GM19372 (cell line): ENCODE data around the gene JAML.

Experiments
- ATAC-seq: cut with Tn5 transposase; IDR thresholded peaks from one replicate; pipeline ENCODE4 v1.9.1; 2021; ENCODE audit warnings: mild to moderate bottlenecking, low read depth, moderate library complexity; ENCODE audit not compliant: unreplicated experiment

JAML gene

GRCh38 chr11:118149493-118149892, 75.3 kb downstream of the JAML start:
- no peak for ATAC-seq

- no peak for ATAC-seq
Measured at GRCh38 chr11:118148856-118149255, 76.0 kb downstream of the JAML start.

- no peak for ATAC-seq
Measured at GRCh38 chr11:118148240-118148639, 76.6 kb downstream of the JAML start.

- ATAC-seq = no peak
Measured at GRCh38 chr11:118147502-118147901, 77.3 kb downstream of the JAML start.

GRCh38 chr11:118146554-118146953, 78.3 kb downstream of the JAML start:
- ATAC-seq = no peak

GRCh38 chr11:118145285-118146227, 79.3 kb downstream of the JAML start:
- ATAC-seq = peak; percentile 86

- ATAC-seq = no peak
Measured at GRCh38 chr11:118144301-118145268, 80.2 kb downstream of the JAML start.
